WTC11 (cell line): ENCODE data around the gene KLC1.

ENCODE experiments used
- RELA ChIP-seq: sonication (generic); formaldehyde crosslinking; IDR thresholded peaks from 2 replicates; pipeline ENCODE4 v1.8.1; 2022; ENCODE audit warnings: missing genetic modification reagents, mild to moderate bottlenecking, borderline replicate concordance
- USF2 ChIP-seq: sonication (generic); formaldehyde crosslinking; IDR thresholded peaks from 2 replicates; pipeline ENCODE4 v1.8.1; 2023; ENCODE audit warnings: mild to moderate bottlenecking, missing genetic modification reagents, moderate library complexity
- TF ChIP-seq, protein P1 (sequence below): fragments of 200-600 bp; IDR thresholded peaks from 2 replicates; pipeline ENCODE4 v1.8.0; 2022; ENCODE audit warnings: antibody characterized with exemption

DNA sequence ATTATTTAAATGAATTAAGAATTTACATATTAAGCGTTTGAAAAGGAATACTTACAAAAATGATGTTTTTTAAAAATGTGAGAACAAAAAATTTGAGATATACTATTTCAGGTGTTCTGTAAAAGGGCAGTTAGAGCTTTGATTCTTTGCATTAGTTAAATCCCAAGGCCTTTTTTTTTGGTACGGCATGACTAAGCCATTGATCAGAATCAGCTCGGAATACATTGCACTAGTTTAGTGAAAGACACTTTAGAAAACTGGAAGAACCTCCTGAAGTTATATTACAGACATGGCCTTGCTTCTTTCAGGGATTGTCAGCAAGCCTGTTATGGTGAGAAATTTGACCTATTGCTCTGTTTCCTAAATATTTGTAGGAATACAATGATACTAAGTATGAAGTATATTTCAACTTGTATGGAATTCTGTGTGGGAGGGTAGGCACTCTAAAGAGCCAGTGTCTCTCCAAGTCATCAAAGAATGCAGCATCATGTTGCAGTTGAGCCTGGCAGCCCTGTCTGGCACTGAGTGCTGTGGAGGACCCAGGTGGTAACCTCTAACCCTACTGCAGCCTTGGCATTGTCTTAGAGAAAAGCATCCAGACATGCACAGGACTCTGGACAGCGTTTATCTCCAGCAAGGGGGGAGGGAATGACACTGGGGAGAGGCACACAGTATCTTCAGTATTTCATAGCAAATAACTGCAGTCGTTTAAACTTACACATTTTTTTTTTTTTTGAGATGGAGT, 1.5 kb downstream of the KLC1 start:
- TF ChIP-seq USF2 (CRISPR knock-in tag) (no peak), RELA (CRISPR knock-in tag) (no peak)
- TF ChIP-seq, protein P1, sequence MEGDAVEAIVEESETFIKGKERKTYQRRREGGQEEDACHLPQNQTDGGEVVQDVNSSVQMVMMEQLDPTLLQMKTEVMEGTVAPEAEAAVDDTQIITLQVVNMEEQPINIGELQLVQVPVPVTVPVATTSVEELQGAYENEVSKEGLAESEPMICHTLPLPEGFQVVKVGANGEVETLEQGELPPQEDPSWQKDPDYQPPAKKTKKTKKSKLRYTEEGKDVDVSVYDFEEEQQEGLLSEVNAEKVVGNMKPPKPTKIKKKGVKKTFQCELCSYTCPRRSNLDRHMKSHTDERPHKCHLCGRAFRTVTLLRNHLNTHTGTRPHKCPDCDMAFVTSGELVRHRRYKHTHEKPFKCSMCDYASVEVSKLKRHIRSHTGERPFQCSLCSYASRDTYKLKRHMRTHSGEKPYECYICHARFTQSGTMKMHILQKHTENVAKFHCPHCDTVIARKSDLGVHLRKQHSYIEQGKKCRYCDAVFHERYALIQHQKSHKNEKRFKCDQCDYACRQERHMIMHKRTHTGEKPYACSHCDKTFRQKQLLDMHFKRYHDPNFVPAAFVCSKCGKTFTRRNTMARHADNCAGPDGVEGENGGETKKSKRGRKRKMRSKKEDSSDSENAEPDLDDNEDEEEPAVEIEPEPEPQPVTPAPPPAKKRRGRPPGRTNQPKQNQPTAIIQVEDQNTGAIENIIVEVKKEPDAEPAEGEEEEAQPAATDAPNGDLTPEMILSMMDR: no peak
